Muscle of back (tissue), 11 donors: ENCODE results near the gene CYSLTR2. TPM values are rescaled to one million over a fixed set of nuclear protein-coding genes. Genes with fewer than 3 reads are reported as not detected.
"Not testable (repeated sequence)": the region's sequence is repeated elsewhere in the genome, so short reads cannot be mapped to it uniquely, and the experiment has no call there.

Experiments
- DNase-seq, 3 donors: peaks; one replicate each; pipeline versions ENCODE4 v3.0.0 to v3.0.0-alpha.2; 2013
- polyA plus RNA-seq, 10 donors: library from polyadenylated mRNA; unstranded; fragments of 120-200 nt; gene quantifications; one replicate each; pipeline ENCODE4 v1.2.1, GENCODE V29; 2013; ENCODE audit not compliant: insufficient read length in 10 of 10

The CYSLTR2 gene
- polyA plus RNA-seq, 10 donors = 0.05 to 0.71 (median 0.31) TPM

GRCh38 chr13:48686636-48687210 is 33.0 kb downstream of the CYSLTR2 start:
- peak in 1 of 3 donors; percentile 22 for DNase-seq

- DNase-seq = no peak
Observed at GRCh38 chr13:48687249-48687648, 33.5 kb downstream of the CYSLTR2 start.

- DNase-seq = no peak
Observed at GRCh38 chr13:48693998-48694397, 40.3 kb downstream of the CYSLTR2 start.

GRCh38 chr13:48695776-48696175 is 42.0 kb downstream of the CYSLTR2 start:
- DNase-seq = peak in 1 of 3 donors; percentile 62

GRCh38 chr13:48696676-48697075 is 42.9 kb downstream of the CYSLTR2 start:
- DNase-seq = not testable (repeated sequence)

GRCh38 chr13:48707405-48707804 is 53.7 kb downstream of the CYSLTR2 start:
- no peak for DNase-seq

GRCh38 chr13:48708764-48709163 is 55.0 kb downstream of the CYSLTR2 start:
- no peak for DNase-seq

- DNase-seq = no peak
Observed at GRCh38 chr13:48709213-48709612, 55.5 kb downstream of the CYSLTR2 start.

GRCh38 chr13:48710160-48710559 is 56.4 kb downstream of the CYSLTR2 start:
- no peak for DNase-seq

- DNase-seq = no peak
Observed at GRCh38 chr13:48712141-48712540, 58.4 kb downstream of the CYSLTR2 start.

- no peak for DNase-seq
Observed at GRCh38 chr13:48715977-48716376, 62.2 kb downstream of the CYSLTR2 start.

GRCh38 chr13:48720621-48721020 is 66.9 kb downstream of the CYSLTR2 start:
- DNase-seq = no peak

- no peak for DNase-seq
Observed at GRCh38 chr13:48723168-48723567, 69.4 kb downstream of the CYSLTR2 start.

- no peak for DNase-seq
Observed at GRCh38 chr13:48725271-48725670, 71.5 kb downstream of the CYSLTR2 start.

GRCh38 chr13:48726711-48727110 is 73.0 kb downstream of the CYSLTR2 start:
- peak in 1 of 3 donors; percentile 48 for DNase-seq

- DNase-seq = peak in 2 of 3 donors; percentile 18 to 52
Observed at GRCh38 chr13:48727241-48728011, 73.7 kb downstream of the CYSLTR2 start.

GRCh38 chr13:48728226-48728625 is 74.5 kb downstream of the CYSLTR2 start:
- DNase-seq = no peak

- DNase-seq = no peak
Observed at GRCh38 chr13:48728876-48729275, 75.1 kb downstream of the CYSLTR2 start.

GRCh38 chr13:48729856-48730255 is 76.1 kb downstream of the CYSLTR2 start:
- DNase-seq = no peak

- DNase-seq = peak in 1 of 3 donors; percentile 21
Observed at GRCh38 chr13:48731001-48731658, 77.4 kb downstream of the CYSLTR2 start.

GRCh38 chr13:48731957-48732569 is 78.3 kb downstream of the CYSLTR2 start:
- peak in 2 of 3 donors; percentile 34 to 43 for DNase-seq

GRCh38 chr13:48733739-48734335 is 80.1 kb downstream of the CYSLTR2 start:
- no peak for DNase-seq
